Natural killer cell (primary cell): Measurements from ENCODE around the gene TUBB2B. TPM values are rescaled to one million over a fixed set of nuclear protein-coding genes. Genes with fewer than 3 reads are reported as not detected.

Experiments
- ATAC-seq, 3 donors: fragments of 150-1000 bp in 2 of 3; fragments of 200-7000 bp in 1 of 3; cut with Tn5 transposase; 1 replicate in 1 of 3; 2 replicates in 2 of 3; pipeline ENCODE4 v1.10.0; 2021; ENCODE audit warnings: mild to moderate bottlenecking in 2 of 3, moderate library complexity in 2 of 3
- DNase-seq, 2 donors: peaks; one replicate each; pipeline versions ENCODE4 v3.0.0 to v3.0.0-alpha.2; 2013 to 2021; ENCODE audit warnings: mixed read lengths in 1 of 2
- H3K27ac ChIP-seq: one replicate; pipeline ENCODE4 v1.5.1; 2013; ENCODE audit warnings: mild to moderate bottlenecking, low read length
- H3K27me3 ChIP-seq: one replicate; pipeline ENCODE4 v1.6.1; 2013; ENCODE audit warnings: low read length; ENCODE audit not compliant: control insufficient read depth, insufficient read depth
- H3K36me3 ChIP-seq: one replicate; pipeline ENCODE4 v1.6.1; 2013; ENCODE audit warnings: low read length; ENCODE audit not compliant: control insufficient read depth, insufficient read depth
- H3K4me1 ChIP-seq: one replicate; pipeline ENCODE4 v1.6.1; 2013; ENCODE audit warnings: low read length; ENCODE audit not compliant: control insufficient read depth, insufficient read depth
- H3K4me3 ChIP-seq: one replicate; pipeline ENCODE4 v1.5.1; 2013; ENCODE audit warnings: low read length
- H3K9me3 ChIP-seq: one replicate; pipeline ENCODE4 v1.6.1; 2013; ENCODE audit warnings: low read length; ENCODE audit not compliant: control insufficient read depth, insufficient read depth
- H3K27ac Mint-ChIP-seq, 2 donors: one replicate each; pipeline ENCODE4 v1.8.0; 2022; ENCODE audit warnings: mild to moderate bottlenecking in 2 of 2, mixed read lengths in 2 of 2, moderate library complexity in 1 of 2
- H3K27me3 Mint-ChIP-seq, 2 donors: one replicate each; pipeline ENCODE4 v1.8.0; 2022; ENCODE audit warnings: low read depth in 2 of 2, mixed read lengths in 2 of 2
- H3K36me3 Mint-ChIP-seq: one replicate; pipeline ENCODE4 v1.8.0; 2022; ENCODE audit warnings: mixed read lengths
- H3K4me1 Mint-ChIP-seq, 2 donors: one replicate each; pipeline ENCODE4 v1.8.0; 2022; ENCODE audit warnings: mixed read lengths in 2 of 2
- H3K4me3 Mint-ChIP-seq: one replicate; pipeline ENCODE4 v1.8.0; 2022; ENCODE audit warnings: mild to moderate bottlenecking, moderate library complexity, mixed read lengths
- H3K9me3 Mint-ChIP-seq, 2 donors: one replicate each; pipeline ENCODE4 v1.8.0; 2022; ENCODE audit warnings: mixed read lengths in 2 of 2
- CTCF ChIP-seq: fragments of 200-600 bp; IDR thresholded peaks from one replicate; pipeline ENCODE4 v1.8.0; 2022; ENCODE audit warnings: antibody characterized with exemption
- WGBS: methylation state at CpG from one replicate; pipeline ENCODE4 v1.1.7; 2013; ENCODE audit warnings: missing lambda C conversion rate; ENCODE audit not compliant: insufficient coverage; 5-methylcytosine and 5-hydroxymethylcytosine counted together
- intact Hi-C: fragments of 100-400 bp; cut with micrococcal nuclease; formaldehyde crosslinking; loops from one replicate; pipeline ENCODE4 v1.14.2; 2022
- total RNA-seq, 4 donors: library from RNA; stranded (reverse); fragments of 120-200 nt in 1 of 4; gene quantifications; one replicate each; pipeline versions ENCODE4 v1.2.3 to v1.2.4, GENCODE V29; 2013 to 2022

Gene TUBB2B
- total RNA-seq, 3 donors from 2014 or later (not counting 1 experiment from before 2014, with no cell fraction given), result 0.66 to 0.75 TPM; not detected in 1

GRCh38 chr6:3217286-3217685 lies 10.2 kb downstream of the TUBB2B start:
- H3K9me3 Mint-ChIP-seq, result peaks cover 0 to 5% of the 10 kb centered on the region in 2 donors
- Histone ChIP-seq H3K27ac (no peak overlapping the region), H3K36me3 (no peaks in the 10 kb centered on the region), H3K27me3 (peaks cover 2% of the 10 kb centered on the region), H3K9me3 (no peaks in the 10 kb centered on the region), H3K4me1 (no peaks in the 10 kb centered on the region), H3K4me3 (no peak overlapping the region)
- TF ChIP-seq CTCF, result no peak
- H3K36me3 Mint-ChIP-seq, result no peaks in the 10 kb centered on the region
- WGBS, result 85% methylated on average over 2 of the region's 2 CpGs
- no peaks in the 10 kb centered on the region for H3K4me1 Mint-ChIP-seq
- DNase-seq, result no peak
- no peak for ATAC-seq
- H3K4me3 Mint-ChIP-seq, result no peak overlapping the region
- peaks cover 29 to 46% of the 10 kb centered on the region in 2 donors for H3K27me3 Mint-ChIP-seq
- H3K27ac Mint-ChIP-seq, result no peak overlapping the region
- intact Hi-C loops, result no loop called here

- no peak overlapping the region for H3K4me3 Mint-ChIP-seq
- no peaks in the 10 kb centered on the region for H3K36me3 ChIP-seq
- 72% methylated on average over 3 of the region's 3 CpGs for WGBS
- H3K4me1 ChIP-seq, result no peaks in the 10 kb centered on the region
- no peaks in the 10 kb centered on the region for H3K4me1 Mint-ChIP-seq
- H3K27me3 Mint-ChIP-seq, result peaks cover 32 to 47% of the 10 kb centered on the region in 2 donors
- H3K9me3 Mint-ChIP-seq, result no peaks in the 10 kb centered on the region
- H3K27ac ChIP-seq, result no peak overlapping the region
- H3K27ac Mint-ChIP-seq, result no peak overlapping the region
- ATAC-seq (no peak), DNase-seq (no peak)
- H3K27me3 ChIP-seq, result peaks cover 4% of the 10 kb centered on the region
- intact Hi-C loops, result no loop called here
- H3K4me3 ChIP-seq, result no peak overlapping the region
- TF ChIP-seq CTCF, result no peak
- H3K36me3 Mint-ChIP-seq, result no peaks in the 10 kb centered on the region
- no peaks in the 10 kb centered on the region for H3K9me3 ChIP-seq
Observed at GRCh38 chr6:3214898-3215297, 12.6 kb downstream of the TUBB2B start.

GRCh38 chr6:3213334-3213695 lies 14.1 kb downstream of the TUBB2B start:
- intact Hi-C loops, result no loop called here
- 100% methylated on average over 2 of the region's 2 CpGs for WGBS

More at GRCh38 chr6:3213334-3213695, 14.1 kb downstream of the TUBB2B start:
- no peak for ATAC-seq
- Histone ChIP-seq H3K4me1 (no peaks in the 10 kb centered on the region), H3K27me3 (peaks cover 4% of the 10 kb centered on the region), H3K36me3 (no peaks in the 10 kb centered on the region), H3K27ac (no peak overlapping the region), H3K4me3 (no peak overlapping the region), H3K9me3 (no peaks in the 10 kb centered on the region)
- H3K9me3 Mint-ChIP-seq, result no peaks in the 10 kb centered on the region
- no peak for DNase-seq
- H3K4me3 Mint-ChIP-seq, result no peak overlapping the region
- no peaks in the 10 kb centered on the region for H3K4me1 Mint-ChIP-seq
- H3K27ac Mint-ChIP-seq, result no peak overlapping the region
- no peaks in the 10 kb centered on the region for H3K36me3 Mint-ChIP-seq
- H3K27me3 Mint-ChIP-seq, result peaks cover 33 to 43% of the 10 kb centered on the region in 2 donors
- no peak for TF ChIP-seq CTCF
